Activated CD4-positive, alpha-beta T cell treated with anti-CD3 and anti-CD28 coated beads for 24 hours (primary cell): ENCODE results near the gene LRRC4C.
"Not testable (repeated sequence)": the region's sequence is repeated elsewhere in the genome, so short reads cannot be mapped to it uniquely, and the experiment has no call there.

Experiments
- DNase-seq, 2 donors: peaks; one replicate each; pipeline ENCODE4 v3.0.0-alpha.2; 2020; ENCODE audit warnings: low read depth in 2 of 2

LRRC4C gene

GRCh38 chr11:40168414-40168813 lies 1291.0 kb downstream of the LRRC4C start:
- DNase-seq: no peak

GRCh38 chr11:40167805-40168204 lies 1291.6 kb downstream of the LRRC4C start:
- DNase-seq: not testable (repeated sequence)

GRCh38 chr11:40166892-40167291 lies 1292.6 kb downstream of the LRRC4C start:
- DNase-seq: no peak

GRCh38 chr11:40162901-40163883 lies 1296.3 kb downstream of the LRRC4C start:
- no peak for DNase-seq

- DNase-seq: no peak
Observed at GRCh38 chr11:40161854-40162410, 1297.5 kb downstream of the LRRC4C start.

- no peak for DNase-seq
Observed at GRCh38 chr11:40160418-40160817, 1299.0 kb downstream of the LRRC4C start.

- DNase-seq: no peak
Observed at GRCh38 chr11:40149721-40150120, 1309.7 kb downstream of the LRRC4C start.

- no peak for DNase-seq
Observed at GRCh38 chr11:40140560-40140959, 1318.9 kb downstream of the LRRC4C start.

- DNase-seq: no peak
Observed at GRCh38 chr11:40139536-40139935, 1319.9 kb downstream of the LRRC4C start.

- DNase-seq: no peak
Observed at GRCh38 chr11:40139066-40139465, 1320.4 kb downstream of the LRRC4C start.

- no peak for DNase-seq
Observed at GRCh38 chr11:40134820-40135570, 1324.5 kb downstream of the LRRC4C start.

GRCh38 chr11:40133498-40133897 lies 1326.0 kb downstream of the LRRC4C start:
- DNase-seq: no peak

- no peak for DNase-seq
Observed at GRCh38 chr11:40132912-40133311, 1326.5 kb downstream of the LRRC4C start.

GRCh38 chr11:40130427-40130826 lies 1329.0 kb downstream of the LRRC4C start:
- DNase-seq: no peak

GRCh38 chr11:40129266-40129665 lies 1330.2 kb downstream of the LRRC4C start:
- no peak for DNase-seq

GRCh38 chr11:40125054-40125453 lies 1334.4 kb downstream of the LRRC4C start:
- no peak for DNase-seq

- no peak for DNase-seq
Observed at GRCh38 chr11:40119661-40120060, 1339.8 kb downstream of the LRRC4C start.

GRCh38 chr11:40118780-40119179 lies 1340.7 kb downstream of the LRRC4C start:
- DNase-seq: no peak

GRCh38 chr11:40118026-40118425 lies 1341.4 kb downstream of the LRRC4C start:
- no peak for DNase-seq

GRCh38 chr11:40104941-40105550 lies 1354.4 kb downstream of the LRRC4C start:
- DNase-seq: no peak

GRCh38 chr11:40100781-40101180 lies 1358.7 kb downstream of the LRRC4C start:
- no peak for DNase-seq

GRCh38 chr11:40100162-40100553 lies 1359.3 kb downstream of the LRRC4C start:
- DNase-seq: no peak
